ENCODE measurements around the gene CNTNAP2. TPM values are rescaled to one million over a fixed set of nuclear protein-coding genes. Genes with fewer than 3 reads are reported as not detected.

The CNTNAP2 gene
- total and polyA plus RNA-seq, 2 of the 8 experiments (the other 6 are each of a cell fraction or from before 2014, with no cell fraction given), result 27.9 to 71.0 TPM

DNA sequence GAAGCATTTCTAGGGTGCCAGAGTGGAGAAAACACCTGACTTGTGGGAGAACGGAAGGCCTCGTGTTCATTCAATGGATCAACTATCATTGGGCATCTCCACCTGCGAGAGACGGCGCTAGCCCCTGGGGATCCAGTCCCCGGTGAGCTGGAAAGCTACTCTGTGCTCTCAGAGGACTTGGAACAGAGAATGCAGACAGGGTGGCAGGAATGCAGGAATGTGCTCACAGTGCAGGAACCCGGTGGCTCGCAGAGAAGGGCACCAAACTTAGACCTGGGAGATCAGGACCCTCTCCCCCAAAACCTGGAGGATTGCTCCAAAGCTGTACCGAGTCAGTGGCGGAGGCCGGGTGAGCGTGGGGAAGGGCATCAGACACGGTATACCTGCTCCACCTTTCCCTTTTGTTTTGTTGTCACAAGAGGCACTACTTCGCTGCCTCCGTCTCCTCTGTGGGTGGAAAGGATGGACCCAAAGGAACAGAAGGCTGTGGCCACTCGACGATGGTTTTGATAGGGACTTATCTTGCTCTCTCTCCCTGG, 1905.0 kb downstream of the CNTNAP2 start:
- H4K20me1 ChIP-seq (replicated peaks in 1 of 2; ENCODE audit: control insufficient read depth in 1 of 2, insufficient read depth in 2 of 2, low read length in 2 of 2), result no peaks in the 10 kb centered on the region
- peak overlapping the region; percentile 51 for H2BK120ac ChIP-seq (replicated peaks; ENCODE audit: low read depth, low read length)
- H3K9ac ChIP-seq (replicated peaks in 1 of 4; ENCODE audit: extremely low read depth in 1 of 4, low read depth in 3 of 4, low read length in 3 of 4), result no peak overlapping the region
- no peak overlapping the region for H2BK15ac ChIP-seq (ENCODE audit: low read length)
- ChIA-PET POLR2A (ENCODE audit: partially characterized antibody) (interaction anchor here (0.8 kb wide), 1 partner anchor 188 kb away, joined by 3 read pairs; no protein-coding TSS in a partner anchor), CTCF (ENCODE audit: partially characterized antibody) (interaction anchor here (0.6 to 1.4 kb wide), 2 partner anchors 19 to 570 kb away, joined by 4 read pairs; no protein-coding TSS in a partner anchor)
- H3K23ac ChIP-seq (ENCODE audit: insufficient read length), result no peak overlapping the region
- no peak overlapping the region for H3K14ac ChIP-seq (ENCODE audit: insufficient read length)
- H2BK20ac ChIP-seq (ENCODE audit: low read length), result peak overlapping the region; percentile 57
- H4K8ac ChIP-seq (ENCODE audit: extremely low read depth, insufficient read depth, low read length), result no peak overlapping the region
- no peak overlapping the region for H4K5ac ChIP-seq (ENCODE audit: insufficient read length, low read depth, low read length)
- peak overlapping the region in 1 of 2 experiments; percentile 24; a peak in 2 of 4 replicates for H3K4me2 ChIP-seq (ENCODE audit: insufficient read depth in 1 of 2, low read depth in 2 of 2, low read length in 2 of 2)
- peak overlapping the region; percentile 79; the same call in 1 of the 2 replicates for H2BK12ac ChIP-seq (ENCODE audit: low read depth, low read length)
- no peak overlapping the region for H2AFZ ChIP-seq (ENCODE audit: low read length)
- H3K23me2 ChIP-seq (ENCODE audit: low read depth, low read length), result no peaks in the 10 kb centered on the region
- H3K27ac ChIP-seq (ENCODE audit: low read depth, low read length), result no peak overlapping the region
- H3K79me1 ChIP-seq (ENCODE audit: low read depth, low read length), result no peaks in the 10 kb centered on the region
- H3K18ac ChIP-seq (ENCODE audit: extremely low read depth, low read length), result peak overlapping the region; percentile 65; the same call in 1 of the 2 replicates
- H2BK5ac ChIP-seq (ENCODE audit: low read depth, low read length), result peak overlapping the region; percentile 60; the same call in 1 of the 2 replicates
- WGBS, 2 experiments (ENCODE audit: extremely low coverage in 1 of 2, insufficient coverage in 1 of 2, insufficient read length in 1 of 2, insufficient replicate concordance in 2 of 2, low coverage in 1 of 2, low lambda C conversion rate in 2 of 2, missing lambda C conversion rate in 1 of 2), result 77% methylated on average over 17 of the region's 17 CpGs; no CpG with 5 or more reads in 1 of the 2 experiments
- no peaks in the 10 kb centered on the region; a peak in 1 of 4 replicates for H3K9me3 ChIP-seq (ENCODE audit: insufficient read depth in 2 of 2, low read depth in 1 of 2, low read length in 1 of 2)
- H3K56ac ChIP-seq (replicated peaks; ENCODE audit: insufficient read length, low read depth, low read length), result no peak overlapping the region
- H3K36me3 ChIP-seq (ENCODE audit: control insufficient read depth in 2 of 4, insufficient read depth in 4 of 4, low read length in 3 of 4), result no peaks in the 10 kb centered on the region
- peak overlapping the region in 1 of 4 experiments; percentile 12; a peak in 1 of 8 replicates for H3K4me3 ChIP-seq (ENCODE audit: extremely low read depth in 1 of 4, insufficient read depth in 2 of 4, low read depth in 3 of 4, low read length in 4 of 4)
- DNase-seq (ENCODE audit: low read depth in 1 of 2, low spot score in 2 of 2) (no peak), FAIRE-seq (no peak)
- no peak overlapping the region for H3K4ac ChIP-seq (replicated peaks; ENCODE audit: insufficient read length, low read depth, low read length)
- no peaks in the 10 kb centered on the region for H3K79me2 ChIP-seq (ENCODE audit: control insufficient read depth in 1 of 2, insufficient read depth in 2 of 2, low read length in 2 of 2)
- peaks cover 1 to 17% (median 8%) of the 10 kb centered on the region in 4 experiments; a peak in 5 of 7 replicates for H3K4me1 ChIP-seq (replicated peaks in 1 of 4; ENCODE audit: control insufficient read depth in 3 of 4, insufficient read depth in 4 of 4, low read length in 3 of 4)
- H4K91ac ChIP-seq (replicated peaks; ENCODE audit: insufficient read length, low read length), result peak overlapping the region; percentile 54
- peak overlapping the region; percentile 4; the same call in 1 of the 2 replicates for H2AK5ac ChIP-seq (ENCODE audit: low read depth, low read length)
- peaks cover 0 to 23% (median 14%) of the 10 kb centered on the region in 4 experiments; a peak in 5 of 7 replicates for H3K27me3 ChIP-seq (replicated peaks in 1 of 4; ENCODE audit: control insufficient read depth in 3 of 4, extremely low read depth in 1 of 4, insufficient read depth in 3 of 4, low read length in 3 of 4)
- TF ChIP-seq CEBPB (IDR thresholded peaks at IDR 0.05; ENCODE audit: low read depth, low read length), result no peak
- TF ChIP-seq RBBP5 (IDR thresholded peaks at IDR 0.05; ENCODE audit: borderline replicate concordance, low read depth, low read length), result 0 out of 2 replicates have a peak, but pooled peaks have one; percentile 38
- TF ChIP-seq BRCA1 (IDR thresholded peaks at IDR 0.05; ENCODE audit: low read depth, low read length), result no peak
- no peak for TF ChIP-seq NANOG (IDR thresholded peaks at IDR 0.05; ENCODE audit: insufficient read depth, low read depth, low read length, poor library complexity, severe bottlenecking)
- no peak for TF ChIP-seq RFX5 (IDR thresholded peaks at IDR 0.05; ENCODE audit: borderline replicate concordance, low read depth, low read length)
- TF ChIP-seq PHF8 (conservative IDR thresholded peaks at IDR 0.05; ENCODE audit: low read depth, low read length), result no peak
- TF ChIP-seq TEAD4 (IDR thresholded peaks at IDR 0.05; ENCODE audit: low read depth, low read length), result peak; percentile 94
- TF ChIP-seq POLR2AphosphoS5 (IDR thresholded peaks at IDR 0.05; ENCODE audit: low read depth, low read length), result no peak
- TF ChIP-seq ATF2 (IDR thresholded peaks at IDR 0.05; ENCODE audit: low read length), result no peak
- TF ChIP-seq GABPA (IDR thresholded peaks at IDR 0.05; ENCODE audit: borderline replicate concordance, insufficient read depth, low read length), result no peak
- no peak for TF ChIP-seq BCL11A (IDR thresholded peaks at IDR 0.05; ENCODE audit: low read depth in 2 of 2, low read length in 2 of 2)
